MM.1S (cell line): ENCODE results near the gene AADAC.

Source experiments
- CTCF ChIP-seq: fragments of 300-600 bp; sonication (generic); IDR thresholded peaks from 2 replicates; pipeline ENCODE4 v1.5.1; 2016; ENCODE audit warnings: antibody characterized with exemption, low read length, mixed read lengths
- EZH2 ChIP-seq: fragments of 300-600 bp; sonication (generic); optimal IDR thresholded peaks from 2 replicates; pipeline ENCODE3; 2017; ENCODE audit warnings: low read depth, mild to moderate bottlenecking, antibody characterized with exemption, low read length, mixed read lengths
- EZH2phosphoT487 ChIP-seq: fragments of 300-600 bp; sonication (generic); IDR thresholded peaks from 2 replicates; pipeline ENCODE4 v1.6.1; 2018; ENCODE audit warnings: antibody characterized with exemption, low read length

- no peak for TF ChIP-seq CTCF
- TF ChIP-seq EZH2 = no peak
- no peak for TF ChIP-seq EZH2phosphoT487
Measured at GRCh38 chr3:151859233-151859673, 45.3 kb downstream of the AADAC start.
